DND-41 (cell line): ENCODE measurements around the gene ANKRD13A.
"Not testable (repeated sequence)": the region's sequence is repeated elsewhere in the genome, so short reads cannot be mapped to it uniquely, and the experiment has no call there.

Experiments
- ATAC-seq: fragments of 200-7000 bp; cut with Tn5 transposase; 3 replicates; pipeline ENCODE4 v1.9.1; 2021; ENCODE audit warnings: low read depth; ENCODE audit not compliant: insufficient read depth
- DNase-seq: peaks from one replicate; pipeline ENCODE4 v3.0.0-alpha.2; 2020
- H2AFZ ChIP-seq: 2 replicates; pipeline ENCODE4 v1.6.0; 2012; ENCODE audit warnings: low read depth, low read length
- H3K27ac ChIP-seq: 2 replicates; pipeline ENCODE4 v1.5.1; 2012; ENCODE audit warnings: low read length, inconsistent platforms
- H3K27me3 ChIP-seq: fragments of 200-600 bp; sonication (generic); 2 replicates; pipeline ENCODE4 v1.6.0; 2012; ENCODE audit warnings: low read length, mild to moderate bottlenecking, inconsistent platforms; ENCODE audit not compliant: insufficient read depth, poor library complexity
- H3K36me3 ChIP-seq: 2 replicates; pipeline ENCODE4 v1.5.1; 2012; ENCODE audit warnings: low read length, inconsistent platforms; ENCODE audit not compliant: insufficient read depth
- H3K4me1 ChIP-seq: 2 replicates; pipeline ENCODE4 v1.5.1; 2012; ENCODE audit warnings: mild to moderate bottlenecking, low read length; ENCODE audit not compliant: insufficient read depth
- H3K4me2 ChIP-seq: 2 replicates; pipeline ENCODE4 v1.6.0; 2012; ENCODE audit warnings: mild to moderate bottlenecking, moderate library complexity, low read length, inconsistent platforms; ENCODE audit not compliant: insufficient read depth
- H3K4me3 ChIP-seq, 2 experiments: fragments of 200-600 bp in 1 of 2; shearing (Covaris generic) in 1 of 2; 2 replicates each; pipeline ENCODE4 v1.5.1; 2012 to 2016; ENCODE audit warnings: inconsistent platforms in 2 of 2, low read length in 2 of 2, mild to moderate bottlenecking in 2 of 2, low read depth in 1 of 2, moderate library complexity in 1 of 2
- H3K79me2 ChIP-seq: 2 replicates; pipeline ENCODE4 v1.6.0; 2012; ENCODE audit warnings: low read length, inconsistent platforms; ENCODE audit not compliant: insufficient read depth
- H3K9ac ChIP-seq: 2 replicates; pipeline ENCODE4 v1.6.0; 2012; ENCODE audit warnings: low read depth, mild to moderate bottlenecking, inconsistent platforms, low read length, moderate library complexity
- H3K9me3 ChIP-seq: 2 replicates; pipeline ENCODE4 v1.5.1; 2012; ENCODE audit warnings: low read length, moderate library complexity, mild to moderate bottlenecking, inconsistent platforms; ENCODE audit not compliant: insufficient read depth, severe bottlenecking
- H4K20me1 ChIP-seq: 2 replicates; pipeline ENCODE4 v1.6.0; 2012; ENCODE audit warnings: low read length; ENCODE audit not compliant: insufficient read depth
- CTCF ChIP-seq: IDR thresholded peaks from 2 replicates; pipeline ENCODE4 v1.5.1; 2012; ENCODE audit warnings: borderline replicate concordance, low read length, moderate library complexity, mild to moderate bottlenecking; ENCODE audit not compliant: poor library complexity, severe bottlenecking; ENCODE audit errors: extremely low read depth
- EZH2 ChIP-seq: IDR thresholded peaks from 3 replicates; pipeline ENCODE4 v1.6.1; 2012; ENCODE audit warnings: borderline replicate concordance, low read depth, mild to moderate bottlenecking, moderate library complexity, low read length, inconsistent platforms; ENCODE audit not compliant: severe bottlenecking

The ANKRD13A gene

GRCh38 chr12:110005319-110005973 lies 6.2 kb downstream of the ANKRD13A start:
- ATAC-seq: no peak
- TF ChIP-seq EZH2: no peak
- TF ChIP-seq CTCF: no peak

GRCh38 chr12:110006115-110006514 lies 6.9 kb downstream of the ANKRD13A start:
- DNase-seq (no peak), ATAC-seq (no peak)
- Histone ChIP-seq H2AFZ (no peak overlapping the region), H3K79me2 (peaks cover 72% of the 10 kb centered on the region), H3K27me3 (no peaks in the 10 kb centered on the region), H3K4me2 (no peak overlapping the region), H3K9ac (no peak overlapping the region), H3K9me3 (no peaks in the 10 kb centered on the region), H4K20me1 (0 out of 2 replicates have a peak, but pooled peaks cover 3% of the 10 kb centered on the region), H3K27ac (no peak overlapping the region), H3K36me3 (peaks cover 12% of the 10 kb centered on the region), H3K4me1 (peaks cover 8% of the 10 kb centered on the region), H3K4me3 (no peak overlapping the region)
- no peak for TF ChIP-seq EZH2
- no peak for TF ChIP-seq CTCF

More at GRCh38 chr12:110005319-110005973, 6.2 kb downstream of the ANKRD13A start:
- Histone ChIP-seq H3K4me2 (no peak overlapping the region), H3K79me2 (peaks cover 71% of the 10 kb centered on the region), H3K27me3 (no peaks in the 10 kb centered on the region), H3K27ac (no peak overlapping the region), H3K9me3 (no peaks in the 10 kb centered on the region), H2AFZ (no peak overlapping the region), H3K4me1 (peaks cover 15% of the 10 kb centered on the region), H3K9ac (no peak overlapping the region), H3K36me3 (peaks cover 12% of the 10 kb centered on the region), H4K20me1 (0 out of 2 replicates have a peak, but pooled peaks cover 3% of the 10 kb centered on the region), H3K4me3 (no peak overlapping the region)
- DNase-seq: no peak

- Histone ChIP-seq H3K9me3 (no peaks in the 10 kb centered on the region), H3K4me2 (no peak overlapping the region), H3K79me2 (peaks cover 61% of the 10 kb centered on the region), H3K4me3 (no peak overlapping the region), H3K27me3 (no peaks in the 10 kb centered on the region), H3K36me3 (peaks cover 14% of the 10 kb centered on the region), H3K4me1 (no peaks in the 10 kb centered on the region), H4K20me1 (0 out of 2 replicates have a peak, but pooled peaks cover 3% of the 10 kb centered on the region), H3K27ac (no peak overlapping the region), H2AFZ (no peak overlapping the region), H3K9ac (no peak overlapping the region)
- DNase-seq (no peak), ATAC-seq (no peak)
- TF ChIP-seq EZH2 (no peak), CTCF (no peak)
These were observed 8.7 kb downstream of the ANKRD13A start for GRCh38 chr12:110007881-110008280.

GRCh38 chr12:110008681-110009398 lies 9.6 kb downstream of the ANKRD13A start:
- not testable (repeated sequence) for H3K27ac ChIP-seq, H3K4me2 ChIP-seq, H3K9ac ChIP-seq, H3K4me3 ChIP-seq, H2AFZ ChIP-seq, H4K20me1 ChIP-seq, ATAC-seq, DNase-seq, H3K4me1 ChIP-seq, H3K27me3 ChIP-seq, H3K9me3 ChIP-seq
- H3K36me3 ChIP-seq: peaks cover 14% of the 10 kb centered on the region
- H3K79me2 ChIP-seq: peaks cover 53% of the 10 kb centered on the region
